SK-N-SH treated with all-trans-retinoic acid at 6 μM for 48 hours (cell line): ENCODE data around the gene SLC16A10.

Experiments used
- ATAC-seq: fragments of 200-7000 bp; cut with Tn5 transposase; 3 replicates; pipeline ENCODE4 v1.9.1; 2020; ENCODE audit warnings: mild to moderate bottlenecking, moderate library complexity
- ARNTL ChIP-seq: fragments of 450-650 bp; formaldehyde crosslinking; IDR thresholded peaks from 2 replicates; pipeline ENCODE4 v1.5.0; 2020; ENCODE audit warnings: low read depth, mild to moderate bottlenecking, moderate library complexity, borderline replicate concordance
- BACH2 ChIP-seq: fragments of 250-450 bp; sonication (Bioruptor Pico); IDR thresholded peaks from 2 replicates; pipeline ENCODE4 v1.9.0; 2021; ENCODE audit warnings: mild to moderate bottlenecking, borderline replicate concordance
- CSDC2 ChIP-seq: fragments of 250-450 bp; sonication (Bioruptor Pico); IDR thresholded peaks from 2 replicates; pipeline ENCODE4 v1.5.0; 2020; ENCODE audit warnings: mild to moderate bottlenecking, moderate library complexity
- CSRNP3 ChIP-seq: fragments of 250-450 bp; sonication (Bioruptor Pico); IDR thresholded peaks from 2 replicates; pipeline ENCODE4 v1.5.1; 2021; ENCODE audit warnings: mild to moderate bottlenecking, moderate library complexity
- ESRRG ChIP-seq: fragments of 250-450 bp; sonication (Bioruptor Pico); IDR thresholded peaks from 2 replicates; pipeline ENCODE4 v1.6.1; 2021; ENCODE audit warnings: mild to moderate bottlenecking
- GLIS3 ChIP-seq: fragments of 250-450 bp; sonication (Bioruptor Pico); IDR thresholded peaks from 2 replicates; pipeline ENCODE4 v1.5.0; 2020; ENCODE audit warnings: mild to moderate bottlenecking, moderate library complexity
- ISL1 ChIP-seq: fragments of 250-450 bp; sonication (Bioruptor Pico); IDR thresholded peaks from 2 replicates; pipeline ENCODE4 v2.1.2; 2022; ENCODE audit warnings: mild to moderate bottlenecking, moderate library complexity
- OSR1 ChIP-seq: fragments of 250-450 bp; sonication (Bioruptor Pico); IDR thresholded peaks from 2 replicates; pipeline ENCODE4 v1.8.0; 2022; ENCODE audit warnings: moderate library complexity, mild to moderate bottlenecking, inconsistent platforms
- POU6F1 ChIP-seq: fragments of 250-450 bp; sonication (Bioruptor Pico); IDR thresholded peaks from 2 replicates; pipeline ENCODE4 v1.8.0; 2021; ENCODE audit warnings: low read depth, mild to moderate bottlenecking, moderate library complexity, borderline replicate concordance
- PPARA ChIP-seq: fragments of 250-450 bp; sonication (Bioruptor Pico); IDR thresholded peaks from 2 replicates; pipeline ENCODE4 v1.5.0; 2020; ENCODE audit warnings: mild to moderate bottlenecking, borderline replicate concordance
- RARB ChIP-seq: fragments of 250-450 bp; sonication (Bioruptor Pico); IDR thresholded peaks from 2 replicates; pipeline ENCODE4 v1.8.0; 2021; ENCODE audit warnings: mild to moderate bottlenecking, moderate library complexity
- SNAI2 ChIP-seq: fragments of 250-450 bp; sonication (Bioruptor Pico); IDR thresholded peaks from 2 replicates; pipeline ENCODE4 v1.5.0; 2020; ENCODE audit warnings: mild to moderate bottlenecking, moderate library complexity
- TCF4 ChIP-seq: fragments of 250-450 bp; sonication (Bioruptor Pico); IDR thresholded peaks from 2 replicates; pipeline ENCODE4 v1.8.0; 2021; ENCODE audit warnings: mild to moderate bottlenecking, moderate library complexity, borderline replicate concordance
- TOX ChIP-seq: fragments of 250-450 bp; sonication (Bioruptor Pico); IDR thresholded peaks from 2 replicates; pipeline ENCODE4 v1.8.0; 2021; ENCODE audit warnings: mild to moderate bottlenecking, moderate library complexity, borderline replicate concordance
- TSHZ2 ChIP-seq: fragments of 250-450 bp; sonication (Bioruptor Pico); IDR thresholded peaks from 2 replicates; pipeline ENCODE4 v1.5.0; 2020; ENCODE audit warnings: mild to moderate bottlenecking, moderate library complexity
- ZC3H10 ChIP-seq: fragments of 250-450 bp; sonication (Bioruptor Pico); IDR thresholded peaks from 2 replicates; pipeline ENCODE4 v1.5.1; 2021; ENCODE audit warnings: mild to moderate bottlenecking, moderate library complexity
- ZFP3 ChIP-seq: fragments of 250-450 bp; sonication (Bioruptor Pico); IDR thresholded peaks from 2 replicates; pipeline ENCODE4 v1.5.0; 2020; ENCODE audit warnings: mild to moderate bottlenecking, moderate library complexity
- ZNF565 ChIP-seq: fragments of 450-650 bp; formaldehyde crosslinking; conservative IDR thresholded peaks from 2 replicates; pipeline ENCODE4 v1.5.0; 2020; ENCODE audit warnings: low read depth, mild to moderate bottlenecking, moderate library complexity
- ZNF70 ChIP-seq: fragments of 450-650 bp; formaldehyde crosslinking; IDR thresholded peaks from 2 replicates; pipeline ENCODE4 v1.5.0; 2020; ENCODE audit warnings: mild to moderate bottlenecking, moderate library complexity
- ZNF8 ChIP-seq: fragments of 450-650 bp; formaldehyde crosslinking; IDR thresholded peaks from 2 replicates; pipeline ENCODE4 v1.5.0; 2020; ENCODE audit warnings: mild to moderate bottlenecking, moderate library complexity
- TF ChIP-seq, protein P1 (sequence below): fragments of 250-450 bp; sonication (Bioruptor Pico); IDR thresholded peaks from 2 replicates; pipeline ENCODE4 v1.8.0; 2020; ENCODE audit warnings: mild to moderate bottlenecking, moderate library complexity, borderline replicate concordance

Gene SLC16A10

GRCh38 chr6:111147440-111147839 lies 60.1 kb downstream of the SLC16A10 start:
- no peak for ATAC-seq

DNA sequence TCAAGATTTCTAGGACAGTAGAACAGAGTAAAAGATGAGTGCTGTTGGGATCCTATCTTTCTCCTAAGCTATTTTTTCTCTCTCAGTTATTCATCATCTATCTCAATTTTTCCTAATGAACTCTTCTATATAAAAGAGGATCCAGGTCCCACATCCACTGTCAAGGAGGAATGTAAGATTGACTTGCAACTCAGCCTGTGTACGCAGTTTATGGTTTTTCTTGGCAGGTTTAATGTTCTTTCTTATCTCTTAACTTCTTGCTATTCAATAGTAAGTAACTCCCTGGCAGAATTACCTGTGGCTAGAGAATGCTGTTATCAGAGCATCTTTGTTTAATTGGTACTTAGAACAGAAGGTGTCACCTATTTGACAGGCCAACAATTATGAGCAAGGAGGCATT lies 60.8 kb downstream of the SLC16A10 start:
- peak; percentile 92 for TF ChIP-seq ISL1 (CRISPR knock-in tag)
- TF ChIP-seq TSHZ2 (CRISPR knock-in tag), result no peak
- no peak for ATAC-seq

More at GRCh38 chr6:111147440-111147839, 60.1 kb downstream of the SLC16A10 start:
- TF ChIP-seq ZNF70 (CRISPR knock-in tag), result no peak
- TF ChIP-seq CSDC2, result no peak
- TF ChIP-seq ZNF8, result no peak
- TF ChIP-seq ISL1 (CRISPR knock-in tag), result no peak
- no peak for TF ChIP-seq TOX (CRISPR knock-in tag)
- TF ChIP-seq RARB (CRISPR knock-in tag), result no peak
- no peak for TF ChIP-seq CSRNP3
- no peak for TF ChIP-seq TCF4 (CRISPR knock-in tag)
- TF ChIP-seq ZFP3 (CRISPR knock-in tag), result no peak
- TF ChIP-seq ZC3H10 (CRISPR knock-in tag), result no peak
- TF ChIP-seq ESRRG, result no peak

DNA sequence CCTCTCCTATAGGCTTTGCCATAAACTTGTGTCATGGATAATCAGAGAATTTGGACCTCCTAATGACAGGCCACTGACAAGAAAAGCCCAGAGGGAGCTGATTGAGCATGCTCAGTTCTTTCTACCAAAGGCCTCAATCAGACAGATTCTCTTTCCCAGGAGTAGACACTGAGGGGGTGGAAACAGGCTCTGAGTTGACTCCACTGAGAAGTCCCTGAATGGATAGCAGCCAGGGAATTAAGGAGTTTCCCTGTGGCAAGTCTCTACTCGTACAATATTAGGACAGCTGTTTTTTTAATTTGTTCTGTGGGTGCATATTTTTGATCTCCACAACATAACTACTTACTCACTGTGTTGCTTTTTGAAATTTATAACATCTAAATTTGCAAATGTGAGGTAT lies 63.3 kb downstream of the SLC16A10 start:
- no peak for TF ChIP-seq SNAI2 (CRISPR knock-in tag)
- no peak for TF ChIP-seq GLIS3 (CRISPR knock-in tag)
- TF ChIP-seq TCF4 (CRISPR knock-in tag), result no peak
- TF ChIP-seq ZNF565 (CRISPR knock-in tag), result no peak
- no peak for TF ChIP-seq TSHZ2 (CRISPR knock-in tag)
- TF ChIP-seq ESRRG, result no peak
- TF ChIP-seq ZFP3 (CRISPR knock-in tag), result no peak
- no peak for TF ChIP-seq POU6F1 (CRISPR knock-in tag)
- TF ChIP-seq ZNF70 (CRISPR knock-in tag), result no peak
- TF ChIP-seq CSRNP3, result no peak
- no peak for TF ChIP-seq OSR1 (CRISPR knock-in tag)
- TF ChIP-seq BACH2, result no peak
- TF ChIP-seq CSDC2, result no peak
- no peak for TF ChIP-seq RARB (CRISPR knock-in tag)
- TF ChIP-seq ARNTL (CRISPR knock-in tag), result no peak
- TF ChIP-seq ZC3H10 (CRISPR knock-in tag), result no peak
- TF ChIP-seq, protein P1, sequence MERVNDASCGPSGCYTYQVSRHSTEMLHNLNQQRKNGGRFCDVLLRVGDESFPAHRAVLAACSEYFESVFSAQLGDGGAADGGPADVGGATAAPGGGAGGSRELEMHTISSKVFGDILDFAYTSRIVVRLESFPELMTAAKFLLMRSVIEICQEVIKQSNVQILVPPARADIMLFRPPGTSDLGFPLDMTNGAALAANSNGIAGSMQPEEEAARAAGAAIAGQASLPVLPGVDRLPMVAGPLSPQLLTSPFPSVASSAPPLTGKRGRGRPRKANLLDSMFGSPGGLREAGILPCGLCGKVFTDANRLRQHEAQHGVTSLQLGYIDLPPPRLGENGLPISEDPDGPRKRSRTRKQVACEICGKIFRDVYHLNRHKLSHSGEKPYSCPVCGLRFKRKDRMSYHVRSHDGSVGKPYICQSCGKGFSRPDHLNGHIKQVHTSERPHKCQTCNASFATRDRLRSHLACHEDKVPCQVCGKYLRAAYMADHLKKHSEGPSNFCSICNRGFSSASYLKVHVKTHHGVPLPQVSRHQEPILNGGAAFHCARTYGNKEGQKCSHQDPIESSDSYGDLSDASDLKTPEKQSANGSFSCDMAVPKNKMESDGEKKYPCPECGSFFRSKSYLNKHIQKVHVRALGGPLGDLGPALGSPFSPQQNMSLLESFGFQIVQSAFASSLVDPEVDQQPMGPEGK (CRISPR knock-in tag), result no peak
- no peak for TF ChIP-seq PPARA
- ATAC-seq, result no peak
